Liver (tissue), 9 donors: ENCODE data around the gene SYPL1. TPM values are rescaled to one million over a fixed set of nuclear protein-coding genes. Genes with fewer than 3 reads are reported as not detected.
A peak's percentile ranks its signal among the peaks of the same experiment; 100 is the strongest.

Experiments
- DNase-seq: peaks from one replicate; pipeline ENCODE4 v3.0.0-alpha.2; 2017; ENCODE audit warnings: low spot score
- H3K27ac ChIP-seq, 2 donors: one replicate each; pipeline ENCODE4 v1.7.0; 2013; ENCODE audit warnings: inconsistent platforms in 2 of 2, low read length in 2 of 2, control low read depth in 1 of 2, low read depth in 1 of 2, mild to moderate bottlenecking in 1 of 2
- H3K27me3 ChIP-seq, 4 donors: one replicate each; pipeline versions ENCODE4 v1.6.1 to v1.7.0; 2013; ENCODE audit warnings: low read length in 3 of 4, inconsistent platforms in 1 of 4, mild to moderate bottlenecking in 1 of 4, moderate library complexity in 1 of 4; ENCODE audit not compliant: control insufficient read depth in 4 of 4, insufficient read depth in 4 of 4
- H3K36me3 ChIP-seq, 4 donors: one replicate each; pipeline versions ENCODE4 v1.6.1 to v1.7.0; 2013; ENCODE audit warnings: low read length in 3 of 4, mild to moderate bottlenecking in 3 of 4, low read depth in 1 of 4, moderate library complexity in 1 of 4; ENCODE audit not compliant: control insufficient read depth in 4 of 4, insufficient read depth in 3 of 4
- H3K4me1 ChIP-seq, 4 donors: one replicate each; pipeline versions ENCODE4 v1.6.1 to v1.7.0; 2013; ENCODE audit warnings: low read length in 3 of 4, mild to moderate bottlenecking in 3 of 4, moderate library complexity in 1 of 4; ENCODE audit not compliant: control insufficient read depth in 4 of 4, insufficient read depth in 4 of 4
- H3K4me3 ChIP-seq, 3 donors: one replicate each; pipeline versions ENCODE4 v1.6.1 to v1.7.0; 2013; ENCODE audit warnings: low read length in 3 of 3, control low read depth in 1 of 3, low read depth in 1 of 3, mild to moderate bottlenecking in 1 of 3
- H3K9ac ChIP-seq, 2 donors: one replicate each; pipeline ENCODE4 v1.7.0; 2013; ENCODE audit warnings: low read length in 2 of 2, mild to moderate bottlenecking in 2 of 2, moderate library complexity in 2 of 2, control low read depth in 1 of 2, low read depth in 1 of 2
- H3K9me3 ChIP-seq, 4 donors: one replicate each; pipeline versions ENCODE4 v1.6.1 to v1.7.0; 2013; ENCODE audit warnings: low read length in 3 of 4; ENCODE audit not compliant: control insufficient read depth in 4 of 4
- EGR1 ChIP-seq, 2 donors: IDR thresholded peaks; 2 replicates each; pipeline ENCODE4 v1.6.1; 2016 to 2018; ENCODE audit warnings: antibody characterized with exemption in 2 of 2, low read depth in 2 of 2
- FOXA1 ChIP-seq: IDR thresholded peaks from 2 replicates; pipeline ENCODE4 v1.6.1; 2016; ENCODE audit warnings: antibody characterized with exemption
- FOXA2 ChIP-seq: IDR thresholded peaks from 2 replicates; pipeline ENCODE4 v1.6.1; 2016; ENCODE audit warnings: antibody characterized with exemption
- GABPA ChIP-seq, 2 donors: IDR thresholded peaks in 1 of 2; conservative IDR thresholded peaks in 1 of 2; 2 replicates each; pipeline ENCODE4 v1.6.1; 2016; ENCODE audit warnings: antibody characterized with exemption in 2 of 2, mild to moderate bottlenecking in 1 of 2, moderate library complexity in 1 of 2
- HNF4A ChIP-seq, 2 donors: conservative IDR thresholded peaks; 2 replicates each; pipeline ENCODE4 v1.6.1; 2016; ENCODE audit warnings: antibody characterized with exemption in 2 of 2, mild to moderate bottlenecking in 2 of 2
- HNF4G ChIP-seq: IDR thresholded peaks from 2 replicates; pipeline ENCODE4 v1.6.1; 2016; ENCODE audit warnings: antibody characterized with exemption
- JUND ChIP-seq, 2 donors: IDR thresholded peaks; 2 replicates each; pipeline ENCODE4 v1.6.1; 2016; ENCODE audit warnings: antibody characterized with exemption in 2 of 2
- MAX ChIP-seq: IDR thresholded peaks from 2 replicates; pipeline ENCODE4 v1.6.1; 2016; ENCODE audit warnings: antibody characterized with exemption
- NR2F2 ChIP-seq: IDR thresholded peaks from 2 replicates; pipeline ENCODE4 v1.6.1; 2016; ENCODE audit warnings: antibody characterized with exemption
- RAD21 ChIP-seq, 2 donors: IDR thresholded peaks; 2 replicates each; pipeline ENCODE4 v1.6.1; 2016; ENCODE audit warnings: antibody characterized with exemption in 2 of 2, mild to moderate bottlenecking in 2 of 2
- REST ChIP-seq: IDR thresholded peaks from 2 replicates; pipeline ENCODE4 v1.6.1; 2016; ENCODE audit warnings: antibody characterized with exemption, mild to moderate bottlenecking
- RXRA ChIP-seq, 2 donors: IDR thresholded peaks; 2 replicates each; pipeline ENCODE4 v1.6.1; 2017 to 2018; ENCODE audit warnings: antibody characterized with exemption in 2 of 2, mild to moderate bottlenecking in 1 of 2
- SP1 ChIP-seq: IDR thresholded peaks from 2 replicates; pipeline ENCODE4 v1.6.1; 2018; ENCODE audit warnings: antibody characterized with exemption, mild to moderate bottlenecking
- TAF1 ChIP-seq: conservative IDR thresholded peaks from 2 replicates; pipeline ENCODE4 v1.6.1; 2016; ENCODE audit warnings: antibody characterized with exemption, mild to moderate bottlenecking
- YY1 ChIP-seq: IDR thresholded peaks from 2 replicates; pipeline ENCODE4 v1.6.1; 2016; ENCODE audit warnings: antibody characterized with exemption, mild to moderate bottlenecking
- WGBS: extraction: QIAGEN DNeasy Blood & Tissue Kit; methylation state at CpG from one replicate; pipeline ENCODE4 v1.1.7; 2013; 5-methylcytosine and 5-hydroxymethylcytosine counted together
- polyA plus RNA-seq, 2 donors: library from polyadenylated mRNA; stranded (reverse) in 1 of 2; unstranded in 1 of 2; fragments of 200-250 nt in 1 of 2; fragments of >200 nt in 1 of 2; fragmentation: Nextera tagmentation in 1 of 2; extraction: Ambion mirVana in 1 of 2; gene quantifications; one replicate each; pipeline versions ENCODE4 v1.2.1 to v1.2.3, GENCODE V29; 2013 to 2015
- total RNA-seq, 2 donors: library from RNA; depleted of rRNA; stranded (reverse); fragments of >200 nt; gene quantifications; one replicate each; pipeline ENCODE4 v1.2.3, GENCODE V29; 2014
- TF ChIP-seq, protein P1 (sequence below): IDR thresholded peaks from 2 replicates; pipeline ENCODE4 v1.6.1; 2016; ENCODE audit warnings: antibody characterized with exemption
- TF ChIP-seq, protein P2 (sequence below): fragments of 150-350 bp; IDR thresholded peaks from 2 replicates; pipeline ENCODE4 v1.5.1; 2017; ENCODE audit warnings: improper control_type of control experiment, low read depth, low read length; ENCODE audit not compliant: missing input control
- TF ChIP-seq, protein P3 (sequence below): IDR thresholded peaks from 2 replicates; pipeline ENCODE4 v1.6.1; 2016; ENCODE audit warnings: antibody characterized with exemption
- donor health status: healthy.
- donor health status: healthy.
- donor health status: healthy.
- donor health status: healthy.
- donor health status: healthy.

Gene SYPL1
- total and polyA plus RNA-seq, 4 donors: 25.5 to 41.2 (median 28.8) TPM

- WGBS: 28% methylated on average over 26 of the region's 26 CpGs
- DNase-seq: no peak
- peak overlapping the region in 1 of 2 donors; percentile 56 for H3K9ac ChIP-seq
Measured at GRCh38 chr7:106065575-106066500, 46.3 kb downstream of the SYPL1 start.

More at GRCh38 chr7:106065575-106066500, 46.3 kb downstream of the SYPL1 start:
- Histone ChIP-seq H3K36me3 (no peaks in the 10 kb centered on the region), H3K27ac (peak overlapping the region; percentile 85 to 96), H3K4me3 (peak overlapping the region in 2 of 3 donors; percentile 22 to 50), H3K27me3 (no peaks in the 10 kb centered on the region), H3K4me1 (peaks cover 4 to 25% (median 13%) of the 10 kb centered on the region in 4 donors), H3K9me3 (no peaks in the 10 kb centered on the region)
- TF ChIP-seq FOXA1: no peak
- TF ChIP-seq JUND (IDR thresholded peaks at IDR 0.05): peak in 1 of 2 donors; percentile 17
- peak; percentile 69 to 70 for TF ChIP-seq HNF4A (conservative IDR thresholded peaks at IDR 0.05)
- TF ChIP-seq TAF1: peak; percentile 18
- peak in 1 of 2 donors; percentile 37 for TF ChIP-seq RAD21 (IDR thresholded peaks at IDR 0.05)
- peak; percentile 82 to 91 for TF ChIP-seq RXRA (IDR thresholded peaks at IDR 0.05)
- TF ChIP-seq NR2F2: no peak
- TF ChIP-seq, protein P1, sequence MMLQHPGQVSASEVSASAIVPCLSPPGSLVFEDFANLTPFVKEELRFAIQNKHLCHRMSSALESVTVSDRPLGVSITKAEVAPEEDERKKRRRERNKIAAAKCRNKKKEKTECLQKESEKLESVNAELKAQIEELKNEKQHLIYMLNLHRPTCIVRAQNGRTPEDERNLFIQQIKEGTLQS: peak; percentile 23
- TF ChIP-seq MAX: peak; percentile 55
- no peak for TF ChIP-seq FOXA2
- no peak for TF ChIP-seq EGR1 (IDR thresholded peaks at IDR 0.05; ENCODE audit: low read depth in 2 of 2)
- peak; percentile 61 for TF ChIP-seq SP1
- no peak for TF ChIP-seq HNF4G
- TF ChIP-seq YY1: no peak
- TF ChIP-seq REST: peak; percentile 79
- TF ChIP-seq, protein P2, sequence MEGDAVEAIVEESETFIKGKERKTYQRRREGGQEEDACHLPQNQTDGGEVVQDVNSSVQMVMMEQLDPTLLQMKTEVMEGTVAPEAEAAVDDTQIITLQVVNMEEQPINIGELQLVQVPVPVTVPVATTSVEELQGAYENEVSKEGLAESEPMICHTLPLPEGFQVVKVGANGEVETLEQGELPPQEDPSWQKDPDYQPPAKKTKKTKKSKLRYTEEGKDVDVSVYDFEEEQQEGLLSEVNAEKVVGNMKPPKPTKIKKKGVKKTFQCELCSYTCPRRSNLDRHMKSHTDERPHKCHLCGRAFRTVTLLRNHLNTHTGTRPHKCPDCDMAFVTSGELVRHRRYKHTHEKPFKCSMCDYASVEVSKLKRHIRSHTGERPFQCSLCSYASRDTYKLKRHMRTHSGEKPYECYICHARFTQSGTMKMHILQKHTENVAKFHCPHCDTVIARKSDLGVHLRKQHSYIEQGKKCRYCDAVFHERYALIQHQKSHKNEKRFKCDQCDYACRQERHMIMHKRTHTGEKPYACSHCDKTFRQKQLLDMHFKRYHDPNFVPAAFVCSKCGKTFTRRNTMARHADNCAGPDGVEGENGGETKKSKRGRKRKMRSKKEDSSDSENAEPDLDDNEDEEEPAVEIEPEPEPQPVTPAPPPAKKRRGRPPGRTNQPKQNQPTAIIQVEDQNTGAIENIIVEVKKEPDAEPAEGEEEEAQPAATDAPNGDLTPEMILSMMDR: no peak
- TF ChIP-seq, protein P3, sequence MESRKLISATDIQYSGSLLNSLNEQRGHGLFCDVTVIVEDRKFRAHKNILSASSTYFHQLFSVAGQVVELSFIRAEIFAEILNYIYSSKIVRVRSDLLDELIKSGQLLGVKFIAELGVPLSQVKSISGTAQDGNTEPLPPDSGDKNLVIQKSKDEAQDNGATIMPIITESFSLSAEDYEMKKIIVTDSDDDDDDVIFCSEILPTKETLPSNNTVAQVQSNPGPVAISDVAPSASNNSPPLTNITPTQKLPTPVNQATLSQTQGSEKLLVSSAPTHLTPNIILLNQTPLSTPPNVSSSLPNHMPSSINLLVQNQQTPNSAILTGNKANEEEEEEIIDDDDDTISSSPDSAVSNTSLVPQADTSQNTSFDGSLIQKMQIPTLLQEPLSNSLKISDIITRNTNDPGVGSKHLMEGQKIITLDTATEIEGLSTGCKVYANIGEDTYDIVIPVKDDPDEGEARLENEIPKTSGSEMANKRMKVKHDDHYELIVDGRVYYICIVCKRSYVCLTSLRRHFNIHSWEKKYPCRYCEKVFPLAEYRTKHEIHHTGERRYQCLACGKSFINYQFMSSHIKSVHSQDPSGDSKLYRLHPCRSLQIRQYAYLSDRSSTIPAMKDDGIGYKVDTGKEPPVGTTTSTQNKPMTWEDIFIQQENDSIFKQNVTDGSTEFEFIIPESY: no peak
- no peak for TF ChIP-seq GABPA (IDR thresholded peaks at IDR 0.05 in 1 of 2, conservative IDR thresholded peaks at IDR 0.05 in 1 of 2)
